ENCODE data around the gene USP44.

The USP44 gene

GRCh38 chr12:95548056-95548538 is 3.2 kb downstream of the USP44 start:
- peak; percentile 11 for DNase-seq

GRCh38 chr12:95547522-95548055 is 3.7 kb downstream of the USP44 start:
- DNase-seq, result no peak

- DNase-seq, result no peak
Observed at GRCh38 chr12:95546491-95546813, 4.8 kb downstream of the USP44 start.

GRCh38 chr12:95545731-95546490 is 5.4 kb downstream of the USP44 start:
- DNase-seq, result no peak

GRCh38 chr12:95545303-95545702 is 6.0 kb downstream of the USP44 start:
- no peak for DNase-seq

GRCh38 chr12:95544756-95545155 is 6.5 kb downstream of the USP44 start:
- no peak for DNase-seq

- no peak for DNase-seq
Observed at GRCh38 chr12:95543305-95543704, 8.0 kb downstream of the USP44 start.

GRCh38 chr12:95541436-95541835 is 9.8 kb downstream of the USP44 start:
- DNase-seq, result no peak

GRCh38 chr12:95538656-95539055 is 12.6 kb downstream of the USP44 start:
- DNase-seq, result no peak

GRCh38 chr12:95538006-95538405 is 13.3 kb downstream of the USP44 start:
- DNase-seq, result no peak

GRCh38 chr12:95533985-95534384 is 17.3 kb downstream of the USP44 start:
- DNase-seq, result no peak

GRCh38 chr12:95532851-95533250 is 18.4 kb downstream of the USP44 start:
- DNase-seq, result no peak

- no peak for DNase-seq
Observed at GRCh38 chr12:95529693-95530225, 21.5 kb downstream of the USP44 start.

- no peak for DNase-seq
Observed at GRCh38 chr12:95528431-95528830, 22.8 kb downstream of the USP44 start.

- no peak for DNase-seq
Observed at GRCh38 chr12:95522692-95523091, 28.6 kb downstream of the USP44 start.

- no peak for DNase-seq
Observed at GRCh38 chr12:95520816-95521215, 30.5 kb downstream of the USP44 start.

GRCh38 chr12:95518944-95519343 is 32.3 kb downstream of the USP44 start:
- DNase-seq, result no peak

GRCh38 chr12:95517246-95517645 is 34.0 kb downstream of the USP44 start:
- no peak for DNase-seq

- DNase-seq, result no peak
Observed at GRCh38 chr12:95516757-95517156, 34.5 kb downstream of the USP44 start.

GRCh38 chr12:95515197-95515596 is 36.1 kb downstream of the USP44 start:
- DNase-seq, result no peak

- no peak for DNase-seq
Observed at GRCh38 chr12:95513599-95513998, 37.7 kb downstream of the USP44 start.

GRCh38 chr12:95511977-95512376 is 39.3 kb downstream of the USP44 start:
- DNase-seq, result no peak

GRCh38 chr12:95509300-95509699 is 42.0 kb downstream of the USP44 start:
- DNase-seq, result no peak

- DNase-seq, result no peak
Observed at GRCh38 chr12:95506707-95507523, 44.4 kb downstream of the USP44 start.
